CD4-positive, alpha-beta T cell treated with Interleukin-4 for 4 hours (primary cell): ENCODE data around the gene ARHGEF9.
"Not testable (repeated sequence)": the region's sequence is repeated elsewhere in the genome, so short reads cannot be mapped to it uniquely, and the experiment has no call there.

Source experiments
- DNase-seq: peaks from one replicate; pipeline ENCODE4 v3.0.0-alpha.2; 2020

Gene ARHGEF9

DNA sequence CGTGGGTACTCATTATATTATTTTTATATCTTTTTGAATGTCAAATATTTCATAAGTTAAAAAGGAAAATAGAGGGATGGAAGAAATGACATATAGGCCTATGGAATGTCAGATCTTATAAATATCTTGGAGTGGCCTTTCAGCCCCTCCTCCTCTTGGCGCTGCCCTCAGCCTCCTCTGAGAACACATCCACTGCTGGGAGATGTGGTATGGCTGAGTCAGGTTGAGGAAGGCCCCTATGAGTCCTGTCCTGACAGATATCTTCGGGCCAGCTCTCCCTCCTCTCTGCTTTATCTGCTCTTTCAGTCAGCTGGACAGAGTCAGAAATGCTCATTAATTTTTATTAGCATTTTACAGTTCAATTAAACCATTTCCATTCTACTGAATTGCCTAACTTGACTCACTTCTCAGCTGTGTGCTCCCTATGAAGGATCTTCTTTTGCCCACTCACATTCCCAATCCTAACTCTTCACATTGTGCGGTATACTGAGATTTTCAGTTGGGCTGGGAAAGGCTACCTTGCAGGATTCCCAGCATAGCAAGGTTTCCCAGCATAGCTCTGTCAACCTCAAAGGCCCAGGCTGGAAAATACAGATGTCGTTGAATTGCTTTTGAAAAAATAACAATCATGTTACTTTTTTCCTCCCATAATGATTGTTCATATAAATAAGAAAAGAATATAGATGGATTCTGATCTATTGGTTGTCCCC, 128.0 kb downstream of the ARHGEF9 start:
- DNase-seq, result no peak

DNA sequence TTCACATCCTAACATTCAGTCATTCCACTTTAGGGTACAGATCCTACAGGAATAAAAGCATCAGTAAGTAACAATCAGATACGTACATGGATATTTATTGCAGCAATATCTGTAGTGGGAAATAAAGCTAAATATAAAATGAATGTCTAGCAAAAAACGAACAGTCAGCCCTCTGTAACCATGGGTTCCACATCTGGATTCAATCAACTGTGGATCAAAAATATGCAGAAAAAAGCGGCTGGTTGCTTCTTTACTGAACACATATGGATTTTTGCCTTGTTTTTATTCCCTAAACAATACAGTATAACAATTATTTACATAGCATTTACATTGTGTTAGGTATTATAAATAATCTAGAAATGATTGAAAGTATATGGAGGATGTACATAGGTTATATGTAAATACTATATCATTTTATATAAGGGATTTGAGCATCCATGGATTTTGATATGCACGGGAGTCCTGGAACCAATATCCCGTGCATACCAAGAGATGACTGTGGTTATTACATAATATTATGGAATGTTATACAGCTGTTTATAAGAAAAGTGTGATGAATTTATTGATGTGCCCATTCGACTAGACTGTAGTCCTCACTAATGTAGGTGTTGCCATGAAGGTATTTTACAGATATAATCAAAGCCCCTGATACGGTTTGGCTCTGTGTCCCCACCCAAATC, 132.8 kb downstream of the ARHGEF9 start:
- no peak for DNase-seq

- not testable (repeated sequence) for DNase-seq
Observed at GRCh38 chrX:63645748-63646147, 139.3 kb downstream of the ARHGEF9 start.

DNA sequence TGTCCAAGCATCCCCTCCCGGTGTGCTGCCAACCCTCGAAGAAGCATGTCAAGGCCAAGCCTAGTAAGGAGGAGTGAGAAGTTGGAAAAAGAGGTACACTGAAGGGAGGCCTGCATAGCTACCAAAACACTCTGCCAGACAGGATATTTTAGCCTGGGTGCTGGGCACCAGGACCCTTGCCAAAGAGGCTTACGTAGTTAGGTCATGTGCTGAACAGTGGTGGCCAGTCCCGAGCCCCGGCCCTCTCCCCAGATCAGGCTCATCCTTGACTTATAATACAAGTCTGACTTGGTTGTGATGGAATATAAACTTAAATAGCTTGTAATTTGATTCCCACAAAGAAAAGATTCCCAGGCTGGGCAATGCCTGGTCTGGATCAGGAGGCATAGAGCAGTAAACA, 149.3 kb downstream of the ARHGEF9 start:
- no peak for DNase-seq

- DNase-seq, result no peak
Observed at GRCh38 chrX:63613531-63614028, 171.4 kb downstream of the ARHGEF9 start.

DNA sequence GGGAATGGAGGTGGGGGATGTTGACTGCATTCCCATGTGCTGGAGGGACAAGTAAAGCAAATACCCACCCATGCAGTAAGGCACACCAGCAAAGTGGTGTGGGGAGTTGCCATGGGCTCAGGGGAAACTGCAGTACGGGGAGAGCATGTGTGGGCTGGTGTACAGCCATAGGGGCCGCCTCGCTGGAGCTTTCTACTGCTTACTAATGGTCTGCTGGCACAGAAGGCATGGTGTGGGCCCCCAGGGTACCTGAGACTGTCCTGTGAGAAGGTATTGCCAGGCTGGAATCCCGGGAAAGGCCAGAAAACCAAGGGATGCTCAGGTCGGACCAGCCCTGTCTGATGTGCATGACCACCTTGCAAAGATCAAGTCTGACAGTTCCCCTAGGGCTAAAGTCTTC, 199.1 kb downstream of the ARHGEF9 start:
- no peak for DNase-seq
